T-helper 1 cell treated with Interleukin-12 subunit alpha and Interleukin-12 subunit beta and Interleukin-4 antibody, amounts not matched to agents 30 μg/mL and 1 μg/mL, for 36 hours (primary cell): ENCODE data around the gene HECW1.
"Not testable (repeated sequence)": the region's sequence is repeated elsewhere in the genome, so short reads cannot be mapped to it uniquely, and the experiment has no call there.

ENCODE experiments used
- H3K27ac Mint-ChIP-seq: one replicate; pipeline ENCODE4 v1.8.0; 2021; ENCODE audit warnings: mild to moderate bottlenecking, mixed read lengths
- H3K27me3 Mint-ChIP-seq: one replicate; pipeline ENCODE4 v1.8.0; 2021; ENCODE audit warnings: low read depth, mixed read lengths
- H3K36me3 Mint-ChIP-seq: one replicate; pipeline ENCODE4 v1.8.0; 2021; ENCODE audit warnings: low read depth, mixed read lengths
- H3K4me1 Mint-ChIP-seq: one replicate; pipeline ENCODE4 v1.8.0; 2021; ENCODE audit warnings: low read depth, mixed read lengths
- H3K4me3 Mint-ChIP-seq: one replicate; pipeline ENCODE4 v1.8.0; 2021; ENCODE audit warnings: mild to moderate bottlenecking, moderate library complexity, mixed read lengths
- H3K9me3 Mint-ChIP-seq: one replicate; pipeline ENCODE4 v1.8.0; 2021; ENCODE audit warnings: mixed read lengths

Gene HECW1

GRCh38 chr7:43470110-43470509 lies 357.7 kb downstream of the HECW1 start:
- Mint-ChIP-seq H3K27me3 (peaks cover 10% of the 10 kb centered on the region), H3K9me3 (no peaks in the 10 kb centered on the region), H3K4me3 (no peak overlapping the region), H3K36me3 (no peaks in the 10 kb centered on the region), H3K27ac (no peak overlapping the region), H3K4me1 (no peaks in the 10 kb centered on the region)

GRCh38 chr7:43475983-43476382 lies 363.5 kb downstream of the HECW1 start:
- no peaks in the 10 kb centered on the region for H3K9me3 Mint-ChIP-seq
- peaks cover 4% of the 10 kb centered on the region for H3K27me3 Mint-ChIP-seq
- no peaks in the 10 kb centered on the region for H3K36me3 Mint-ChIP-seq
- H3K27ac Mint-ChIP-seq = no peak overlapping the region
- no peak overlapping the region for H3K4me3 Mint-ChIP-seq
- no peaks in the 10 kb centered on the region for H3K4me1 Mint-ChIP-seq

GRCh38 chr7:43476896-43477295 lies 364.4 kb downstream of the HECW1 start:
- H3K27me3 Mint-ChIP-seq = peaks cover 5% of the 10 kb centered on the region
- H3K4me3 Mint-ChIP-seq = no peak overlapping the region
- no peaks in the 10 kb centered on the region for H3K36me3 Mint-ChIP-seq
- no peaks in the 10 kb centered on the region for H3K9me3 Mint-ChIP-seq
- no peak overlapping the region for H3K27ac Mint-ChIP-seq
- H3K4me1 Mint-ChIP-seq = no peaks in the 10 kb centered on the region

GRCh38 chr7:43479042-43479441 lies 366.6 kb downstream of the HECW1 start:
- no peak overlapping the region for H3K4me3 Mint-ChIP-seq
- no peaks in the 10 kb centered on the region for H3K36me3 Mint-ChIP-seq
- H3K4me1 Mint-ChIP-seq = no peaks in the 10 kb centered on the region
- H3K27ac Mint-ChIP-seq = no peak overlapping the region
- H3K27me3 Mint-ChIP-seq = peaks cover 8% of the 10 kb centered on the region
- H3K9me3 Mint-ChIP-seq = no peaks in the 10 kb centered on the region

- Mint-ChIP-seq H3K4me1 (no peaks in the 10 kb centered on the region), H3K4me3 (no peak overlapping the region), H3K27me3 (peaks cover 12% of the 10 kb centered on the region), H3K36me3 (no peaks in the 10 kb centered on the region), H3K27ac (no peak overlapping the region), H3K9me3 (no peaks in the 10 kb centered on the region)
Measured at GRCh38 chr7:43479543-43479942, 367.1 kb downstream of the HECW1 start.

GRCh38 chr7:43480581-43480980 lies 368.1 kb downstream of the HECW1 start:
- no peaks in the 10 kb centered on the region for H3K4me1 Mint-ChIP-seq

GRCh38 chr7:43481902-43482678 lies 369.6 kb downstream of the HECW1 start:
- no peaks in the 10 kb centered on the region for H3K9me3 Mint-ChIP-seq
- no peaks in the 10 kb centered on the region for H3K4me1 Mint-ChIP-seq
- no peak overlapping the region for H3K4me3 Mint-ChIP-seq
- H3K36me3 Mint-ChIP-seq = no peaks in the 10 kb centered on the region
- H3K27me3 Mint-ChIP-seq = peaks cover 12% of the 10 kb centered on the region
- no peak overlapping the region for H3K27ac Mint-ChIP-seq

More at GRCh38 chr7:43480581-43480980, 368.1 kb downstream of the HECW1 start:
- peaks cover 12% of the 10 kb centered on the region for H3K27me3 Mint-ChIP-seq
- H3K4me3 Mint-ChIP-seq = no peak overlapping the region
- H3K9me3 Mint-ChIP-seq = no peaks in the 10 kb centered on the region
- no peaks in the 10 kb centered on the region for H3K36me3 Mint-ChIP-seq
- H3K27ac Mint-ChIP-seq = no peak overlapping the region

- Mint-ChIP-seq H3K36me3 (no peaks in the 10 kb centered on the region), H3K27ac (no peak overlapping the region), H3K9me3 (no peaks in the 10 kb centered on the region), H3K4me1 (no peaks in the 10 kb centered on the region), H3K27me3 (peaks cover 12% of the 10 kb centered on the region), H3K4me3 (no peak overlapping the region)
Measured at GRCh38 chr7:43482679-43483252, 370.3 kb downstream of the HECW1 start.

- H3K27ac Mint-ChIP-seq = no peak overlapping the region
- no peak overlapping the region for H3K4me3 Mint-ChIP-seq
- H3K36me3 Mint-ChIP-seq = no peaks in the 10 kb centered on the region
- peaks cover 12% of the 10 kb centered on the region for H3K27me3 Mint-ChIP-seq
- no peaks in the 10 kb centered on the region for H3K9me3 Mint-ChIP-seq
- no peaks in the 10 kb centered on the region for H3K4me1 Mint-ChIP-seq
Measured at GRCh38 chr7:43484678-43485395, 372.4 kb downstream of the HECW1 start.

GRCh38 chr7:43485580-43485979 lies 373.1 kb downstream of the HECW1 start:
- H3K4me3 Mint-ChIP-seq = no peak overlapping the region
- H3K27ac Mint-ChIP-seq = no peak overlapping the region
- H3K36me3 Mint-ChIP-seq = no peaks in the 10 kb centered on the region
- H3K4me1 Mint-ChIP-seq = no peaks in the 10 kb centered on the region
- H3K9me3 Mint-ChIP-seq = no peaks in the 10 kb centered on the region
- H3K27me3 Mint-ChIP-seq = peaks cover 12% of the 10 kb centered on the region

- H3K4me3 Mint-ChIP-seq, H3K4me1 Mint-ChIP-seq, H3K36me3 Mint-ChIP-seq, H3K27ac Mint-ChIP-seq, H3K9me3 Mint-ChIP-seq: not testable (repeated sequence)
- H3K27me3 Mint-ChIP-seq = peaks cover 12% of the 10 kb centered on the region
Measured at GRCh38 chr7:43486008-43486407, 373.6 kb downstream of the HECW1 start.

GRCh38 chr7:43486634-43487033 lies 374.2 kb downstream of the HECW1 start:
- H3K27ac Mint-ChIP-seq = no peak overlapping the region
- H3K36me3 Mint-ChIP-seq = no peaks in the 10 kb centered on the region
- no peaks in the 10 kb centered on the region for H3K4me1 Mint-ChIP-seq
- no peaks in the 10 kb centered on the region for H3K9me3 Mint-ChIP-seq
- H3K4me3 Mint-ChIP-seq = no peak overlapping the region
- peaks cover 12% of the 10 kb centered on the region for H3K27me3 Mint-ChIP-seq

- Mint-ChIP-seq H3K36me3 (no peaks in the 10 kb centered on the region), H3K4me3 (no peak overlapping the region), H3K27me3 (peaks cover 10% of the 10 kb centered on the region), H3K4me1 (no peaks in the 10 kb centered on the region), H3K9me3 (no peaks in the 10 kb centered on the region), H3K27ac (no peak overlapping the region)
Measured at GRCh38 chr7:43487731-43488073, 375.3 kb downstream of the HECW1 start.

- H3K36me3 Mint-ChIP-seq = no peaks in the 10 kb centered on the region
- H3K4me3 Mint-ChIP-seq = no peak overlapping the region
- no peaks in the 10 kb centered on the region for H3K4me1 Mint-ChIP-seq
- H3K27me3 Mint-ChIP-seq = peaks cover 15% of the 10 kb centered on the region
- no peak overlapping the region for H3K27ac Mint-ChIP-seq
- H3K9me3 Mint-ChIP-seq = no peaks in the 10 kb centered on the region
Measured at GRCh38 chr7:43489257-43489656, 376.8 kb downstream of the HECW1 start.

- no peaks in the 10 kb centered on the region for H3K4me1 Mint-ChIP-seq
- peaks cover 16% of the 10 kb centered on the region for H3K27me3 Mint-ChIP-seq
- H3K4me3 Mint-ChIP-seq = no peak overlapping the region
- no peak overlapping the region for H3K27ac Mint-ChIP-seq
- H3K36me3 Mint-ChIP-seq = no peaks in the 10 kb centered on the region
- no peaks in the 10 kb centered on the region for H3K9me3 Mint-ChIP-seq
Measured at GRCh38 chr7:43490016-43490415, 377.6 kb downstream of the HECW1 start.
